Liver (tissue), 9 donors: Measurements from ENCODE around the gene SLCO2A1. TPM values are rescaled to one million over a fixed set of nuclear protein-coding genes. Genes with fewer than 3 reads are reported as not detected.

Experiments used
- DNase-seq: peaks from one replicate; pipeline ENCODE4 v3.0.0-alpha.2; 2017; ENCODE audit warnings: low spot score
- H3K27ac ChIP-seq, 2 donors: one replicate each; pipeline ENCODE4 v1.7.0; 2013; ENCODE audit warnings: inconsistent platforms in 2 of 2, low read length in 2 of 2, control low read depth in 1 of 2, low read depth in 1 of 2, mild to moderate bottlenecking in 1 of 2
- H3K27me3 ChIP-seq, 4 donors: one replicate each; pipeline versions ENCODE4 v1.6.1 to v1.7.0; 2013; ENCODE audit warnings: low read length in 3 of 4, inconsistent platforms in 1 of 4, mild to moderate bottlenecking in 1 of 4, moderate library complexity in 1 of 4; ENCODE audit not compliant: control insufficient read depth in 4 of 4, insufficient read depth in 4 of 4
- H3K36me3 ChIP-seq, 4 donors: one replicate each; pipeline versions ENCODE4 v1.6.1 to v1.7.0; 2013; ENCODE audit warnings: low read length in 3 of 4, mild to moderate bottlenecking in 3 of 4, low read depth in 1 of 4, moderate library complexity in 1 of 4; ENCODE audit not compliant: control insufficient read depth in 4 of 4, insufficient read depth in 3 of 4
- H3K4me1 ChIP-seq, 4 donors: one replicate each; pipeline versions ENCODE4 v1.6.1 to v1.7.0; 2013; ENCODE audit warnings: low read length in 3 of 4, mild to moderate bottlenecking in 3 of 4, moderate library complexity in 1 of 4; ENCODE audit not compliant: control insufficient read depth in 4 of 4, insufficient read depth in 4 of 4
- H3K4me3 ChIP-seq, 3 donors: one replicate each; pipeline versions ENCODE4 v1.6.1 to v1.7.0; 2013; ENCODE audit warnings: low read length in 3 of 3, control low read depth in 1 of 3, low read depth in 1 of 3, mild to moderate bottlenecking in 1 of 3
- H3K9ac ChIP-seq, 2 donors: one replicate each; pipeline ENCODE4 v1.7.0; 2013; ENCODE audit warnings: low read length in 2 of 2, mild to moderate bottlenecking in 2 of 2, moderate library complexity in 2 of 2, control low read depth in 1 of 2, low read depth in 1 of 2
- H3K9me3 ChIP-seq, 4 donors: one replicate each; pipeline versions ENCODE4 v1.6.1 to v1.7.0; 2013; ENCODE audit warnings: low read length in 3 of 4; ENCODE audit not compliant: control insufficient read depth in 4 of 4
- ATF3 ChIP-seq: IDR thresholded peaks from 2 replicates; pipeline ENCODE4 v1.6.1; 2016; ENCODE audit warnings: antibody characterized with exemption
- CTCF ChIP-seq: fragments of 150-350 bp; IDR thresholded peaks from 2 replicates; pipeline ENCODE4 v1.5.1; 2017; ENCODE audit warnings: improper control_type of control experiment, low read depth, low read length; ENCODE audit not compliant: missing input control
- EGR1 ChIP-seq, 2 donors: IDR thresholded peaks; 2 replicates each; pipeline ENCODE4 v1.6.1; 2016 to 2018; ENCODE audit warnings: antibody characterized with exemption in 2 of 2, low read depth in 2 of 2
- HNF4A ChIP-seq, 2 donors: conservative IDR thresholded peaks; 2 replicates each; pipeline ENCODE4 v1.6.1; 2016; ENCODE audit warnings: antibody characterized with exemption in 2 of 2, mild to moderate bottlenecking in 2 of 2
- HNF4G ChIP-seq: IDR thresholded peaks from 2 replicates; pipeline ENCODE4 v1.6.1; 2016; ENCODE audit warnings: antibody characterized with exemption
- JUND ChIP-seq, 2 donors: IDR thresholded peaks; 2 replicates each; pipeline ENCODE4 v1.6.1; 2016; ENCODE audit warnings: antibody characterized with exemption in 2 of 2
- NR2F2 ChIP-seq: IDR thresholded peaks from 2 replicates; pipeline ENCODE4 v1.6.1; 2016; ENCODE audit warnings: antibody characterized with exemption
- REST ChIP-seq: IDR thresholded peaks from 2 replicates; pipeline ENCODE4 v1.6.1; 2016; ENCODE audit warnings: antibody characterized with exemption, mild to moderate bottlenecking
- RXRA ChIP-seq, 2 donors: IDR thresholded peaks; 2 replicates each; pipeline ENCODE4 v1.6.1; 2017 to 2018; ENCODE audit warnings: antibody characterized with exemption in 2 of 2, mild to moderate bottlenecking in 1 of 2
- SP1 ChIP-seq: IDR thresholded peaks from 2 replicates; pipeline ENCODE4 v1.6.1; 2018; ENCODE audit warnings: antibody characterized with exemption, mild to moderate bottlenecking
- TAF1 ChIP-seq: conservative IDR thresholded peaks from 2 replicates; pipeline ENCODE4 v1.6.1; 2016; ENCODE audit warnings: antibody characterized with exemption, mild to moderate bottlenecking
- YY1 ChIP-seq: IDR thresholded peaks from 2 replicates; pipeline ENCODE4 v1.6.1; 2016; ENCODE audit warnings: antibody characterized with exemption, mild to moderate bottlenecking
- ZBTB33 ChIP-seq: IDR thresholded peaks from 2 replicates; pipeline ENCODE4 v1.6.1; 2016; ENCODE audit warnings: antibody characterized with exemption
- WGBS: extraction: QIAGEN DNeasy Blood & Tissue Kit; methylation state at CpG from one replicate; pipeline ENCODE4 v1.1.7; 2013; 5-methylcytosine and 5-hydroxymethylcytosine counted together
- polyA plus RNA-seq, 2 donors: library from polyadenylated mRNA; stranded (reverse) in 1 of 2; unstranded in 1 of 2; fragments of 200-250 nt in 1 of 2; fragments of >200 nt in 1 of 2; fragmentation: Nextera tagmentation in 1 of 2; extraction: Ambion mirVana in 1 of 2; gene quantifications; one replicate each; pipeline versions ENCODE4 v1.2.1 to v1.2.3, GENCODE V29; 2013 to 2015
- total RNA-seq, 2 donors: library from RNA; depleted of rRNA; stranded (reverse); fragments of >200 nt; gene quantifications; one replicate each; pipeline ENCODE4 v1.2.3, GENCODE V29; 2014
- TF ChIP-seq, protein P1 (sequence below): IDR thresholded peaks from 2 replicates; pipeline ENCODE4 v1.6.1; 2016; ENCODE audit warnings: antibody characterized with exemption
- donor health status: healthy.
- donor health status: healthy.
- donor health status: healthy.
- donor health status: healthy.
- donor health status: healthy.

The SLCO2A1 gene
- total and polyA plus RNA-seq, 4 donors: 0.56 to 3.1 (median 2.2) TPM

DNA sequence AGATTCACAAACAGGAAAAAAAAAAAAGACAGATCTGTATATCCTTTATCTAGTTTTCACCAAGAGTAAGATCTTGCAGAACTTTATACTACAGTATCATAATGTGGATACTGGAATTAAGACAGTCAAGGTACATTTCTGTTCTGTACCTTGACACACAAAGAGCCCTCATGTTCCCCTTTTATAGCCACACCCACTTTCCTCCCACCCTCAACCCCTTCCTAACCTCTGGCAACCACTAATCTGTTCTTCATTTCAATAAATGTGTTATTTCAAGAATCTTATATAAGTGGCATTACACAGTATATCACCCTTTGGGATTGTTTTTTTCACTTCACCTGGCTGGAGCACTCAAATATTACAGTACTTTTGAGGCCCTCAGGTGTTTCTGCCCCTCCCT is 130.4 kb downstream of the SLCO2A1 start:
- no peak overlapping the region for H3K9ac ChIP-seq
- no peaks in the 10 kb centered on the region for H3K9me3 ChIP-seq
- H3K4me1 ChIP-seq: peaks cover 4 to 16% (median 10%) of the 10 kb centered on the region in 4 donors
- peaks cover 0 to 6% (median 0%) of the 10 kb centered on the region in 4 donors for H3K27me3 ChIP-seq
- TF ChIP-seq, protein P1, sequence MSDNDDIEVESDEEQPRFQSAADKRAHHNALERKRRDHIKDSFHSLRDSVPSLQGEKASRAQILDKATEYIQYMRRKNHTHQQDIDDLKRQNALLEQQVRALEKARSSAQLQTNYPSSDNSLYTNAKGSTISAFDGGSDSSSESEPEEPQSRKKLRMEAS: no peak
- TF ChIP-seq ATF3 (no peak), HNF4A (conservative IDR thresholded peaks at IDR 0.05) (no peak), REST (no peak), CTCF (no peak), NR2F2 (no peak), YY1 (no peak), HNF4G (no peak)
- no peaks in the 10 kb centered on the region for H3K36me3 ChIP-seq
- H3K27ac ChIP-seq: no peak overlapping the region
- DNase-seq: no peak
- no peak overlapping the region for H3K4me3 ChIP-seq

DNA sequence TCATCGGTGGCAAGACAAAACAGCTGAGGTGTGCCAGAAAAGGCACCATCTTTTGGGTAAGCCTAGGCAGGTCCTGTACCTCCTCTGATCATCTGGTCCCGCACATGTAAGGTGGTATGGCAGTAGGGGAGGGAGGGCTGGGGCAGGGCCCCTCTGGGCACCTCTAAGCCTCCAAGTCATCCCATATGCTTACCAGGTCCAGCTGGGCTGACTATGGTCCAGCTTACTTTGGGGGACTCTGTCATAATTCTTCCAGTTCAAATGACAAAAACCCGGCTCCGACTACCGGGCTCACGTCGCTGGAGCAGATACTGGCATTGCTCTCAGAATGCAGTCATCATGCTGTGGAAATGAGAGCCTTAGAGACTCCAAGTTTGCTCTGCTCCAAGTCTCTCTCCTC is 132.2 kb downstream of the SLCO2A1 start:
- Histone ChIP-seq H3K27ac (no peak overlapping the region), H3K9me3 (no peaks in the 10 kb centered on the region), H3K36me3 (no peaks in the 10 kb centered on the region), H3K4me3 (no peak overlapping the region), H3K9ac (no peak overlapping the region), H3K4me1 (peaks cover 4 to 16% (median 10%) of the 10 kb centered on the region in 4 donors), H3K27me3 (peaks cover 0 to 9% (median 0%) of the 10 kb centered on the region in 4 donors)
- no peak for DNase-seq
- WGBS: 67% methylated on average over 7 of the region's 7 CpGs
- TF ChIP-seq TAF1 (no peak), ZBTB33 (no peak), EGR1 (IDR thresholded peaks at IDR 0.05; ENCODE audit: low read depth in 2 of 2) (no peak), SP1 (no peak), JUND (IDR thresholded peaks at IDR 0.05) (no peak), ATF3 (no peak), RXRA (IDR thresholded peaks at IDR 0.05) (no peak), HNF4A (conservative IDR thresholded peaks at IDR 0.05) (no peak)
- TF ChIP-seq, protein P1: no peak
